A673 (cell line): ENCODE results near the gene SPG11.

ENCODE experiments used
- CTCF ChIP-seq: fragments of 300-800, 200-600 bp; sonication (generic); conservative IDR thresholded peaks from 2 replicates; pipeline ENCODE4 v1.5.1; 2017; ENCODE audit warnings: low read depth, mild to moderate bottlenecking, antibody characterized with exemption, low read length, moderate library complexity, mixed read lengths
- EZH2 ChIP-seq: fragments of 200-600 bp; sonication (generic); IDR thresholded peaks from 2 replicates; pipeline ENCODE4 v1.6.1; 2017; ENCODE audit warnings: borderline replicate concordance, low read depth, mild to moderate bottlenecking, mixed read lengths, antibody characterized with exemption, low read length; ENCODE audit not compliant: poor library complexity, severe bottlenecking

GRCh38 chr15:44588541-44588940 is 74.9 kb downstream of the SPG11 start:
- TF ChIP-seq EZH2 = no peak
- TF ChIP-seq CTCF = no peak
